Heart right ventricle (tissue), 16 donors: ENCODE results near the gene SH3GL2. TPM values are rescaled to one million over a fixed set of nuclear protein-coding genes. Genes with fewer than 3 reads are reported as not detected.

Experiments
- ATAC-seq, 8 donors: fragments of 200-7000 bp; cut with Tn5 transposase; one replicate each; pipeline ENCODE4 v1.9.1; 2020; ENCODE audit warnings: mild to moderate bottlenecking in 8 of 8, moderate library complexity in 8 of 8, moderate number of reproducible peaks in 1 of 8
- DNase-seq, 2 donors: peaks; one replicate each; pipeline ENCODE4 v3.0.0-alpha.2; 2020
- H3K27ac ChIP-seq, 10 donors: fragments of 200-600 bp; sonication (generic) in 2 of 10; one replicate each; pipeline versions ENCODE4 v1.5.0 to v1.8.0; 2020 to 2022; ENCODE audit warnings: mild to moderate bottlenecking in 3 of 10
- H3K27me3 ChIP-seq, 7 donors: fragments of 200-600 bp; one replicate each; pipeline ENCODE4 v1.8.0; 2021 to 2022; ENCODE audit warnings: mild to moderate bottlenecking in 2 of 7
- H3K36me3 ChIP-seq, 9 donors: fragments of 200-600 bp; sonication (generic) in 1 of 9; one replicate each; pipeline versions ENCODE4 v1.5.0 to v1.8.0; 2020 to 2022; ENCODE audit warnings: mild to moderate bottlenecking in 2 of 9
- H3K4me1 ChIP-seq, 9 donors: fragments of 200-600 bp; sonication (generic) in 1 of 9; one replicate each; pipeline versions ENCODE4 v1.5.0 to v1.8.0; 2020 to 2022; ENCODE audit warnings: mild to moderate bottlenecking in 4 of 9
- H3K4me3 ChIP-seq, 10 donors: fragments of 200-600 bp; sonication (generic) in 2 of 10; one replicate each; pipeline versions ENCODE4 v1.5.0 to v1.8.0; 2020 to 2022; ENCODE audit warnings: mild to moderate bottlenecking in 7 of 10, moderate library complexity in 2 of 10
- H3K9me3 ChIP-seq, 11 donors: fragments of 200-600 bp in 10 of 11; sonication (generic) in 2 of 11; one replicate each; pipeline versions ENCODE4 v1.5.0 to v1.8.0; 2013 to 2022; ENCODE audit warnings: mild to moderate bottlenecking in 2 of 11, control low read depth in 1 of 11, moderate library complexity in 1 of 11
- CTCF ChIP-seq, 9 donors: fragments of 200-600 bp; sonication (generic) in 2 of 9; IDR thresholded peaks; one replicate each; pipeline versions ENCODE4 v1.5.0 to v1.8.0; 2021 to 2022; ENCODE audit warnings: antibody characterized with exemption in 9 of 9, mild to moderate bottlenecking in 5 of 9, moderate library complexity in 1 of 9
- WGBS, 2 donors: extraction: QIAGEN DNeasy Blood & Tissue Kit; methylation state at CpG; one replicate each; pipeline ENCODE4 v1.1.7; 2013; ENCODE audit warnings: inconsistent platforms in 1 of 2; 5-methylcytosine and 5-hydroxymethylcytosine counted together
- intact Hi-C, 10 donors: fragments of 100-400 bp; cut with DNase I; formaldehyde crosslinking; loops; one replicate each; pipeline versions ENCODE4 v1.11.1 to v1.14.2; 2022
- polyA plus RNA-seq, 2 donors: library from polyadenylated mRNA; stranded (reverse); fragments of 200-250 nt; gene quantifications; one replicate each; pipeline ENCODE4 v1.2.3, GENCODE V29; 2013
- total RNA-seq, 10 donors: library from RNA; stranded (reverse); fragmentation: NEBNext Ultra II Directional in 3 of 10; extraction: Animal tissue kit (Norgen Biotek cat#: 25700) in 3 of 10; gene quantifications; one replicate each; pipeline versions ENCODE4 v1.2.1 to v1.2.4, GENCODE V29; 2021 to 2023
- donor health status: Arrhythmogenic right ventricular cardiomyopathy.
- donor health status: ischemic (EF 13 %, LVEDD 7.1; RV severe dilation, severe dysfunction).
- donor health status: healthy with polysubstance abuse.
- donor health status: DM: no; HTN: yes; CAD: no.
- donor health status: DM: no; HTN: no; CAD: no.
- donor health status: ischemic (EF 25% LVEDD 6.9; RV normal size, moderate dysfunction).
- donor health status: ischemic (EF 25% LVEDD 5.7; RV mildly dilated, moderate dysfunction).
- donor health status: healthy.
- donor health status: DM: yes; HTN: yes; CAD: no.
- donor health status: Ischemic cardiomyopathy.
- donor health status: ischemic (EF 35%, LVEDD 5.7; RV mildly dilated, moderate dysfunction).
- donor health status: nonischemic (EF 11% LVEDD 7.7; RV severe dilation, severe dysfunction).
- donor health status: DM: yes; HTN: yes; CAD: no.
- donor health status: PGD.
- donor health status: ischemic (EF 29% LVEDD 5.4; RV normal size, mild dysfunction).
- donor health status: nonischemic (EF 23%, LVEDD 6.1; RV moderate dilation, normal function).

Gene SH3GL2
- total and polyA plus RNA-seq, 12 donors = 0.73 to 14.6 (median 6.0) TPM; not detected in 1

- H3K4me3 ChIP-seq = no peak overlapping the region
- H3K9me3 ChIP-seq = peaks cover 0 to 9% (median 0%) of the 10 kb centered on the region in 11 donors
These were observed 196.8 kb downstream of the SH3GL2 start for GRCh38 chr9:17775656-17776055.

GRCh38 chr9:17776735-17777134, 197.9 kb downstream of the SH3GL2 start:
- H3K4me1 ChIP-seq = peaks cover 0 to 9% (median 0%) of the 10 kb centered on the region in 9 donors
- no peak overlapping the region for H3K27ac ChIP-seq
- no peaks in the 10 kb centered on the region for H3K27me3 ChIP-seq
- intact Hi-C loops = no loop called here
- H3K36me3 ChIP-seq = no peaks in the 10 kb centered on the region
- 14 to 23% methylated on average over 3 of the region's 3 CpGs for WGBS, 2 donors
- no peak overlapping the region for H3K4me3 ChIP-seq
- no peak for TF ChIP-seq CTCF (IDR thresholded peaks at IDR 0.05)
- H3K9me3 ChIP-seq = peaks cover 0 to 9% (median 0%) of the 10 kb centered on the region in 11 donors
- DNase-seq (peak; percentile 32 to 48), ATAC-seq (peak; percentile 55 to 98 (median 92))

More at GRCh38 chr9:17775656-17776055, 196.8 kb downstream of the SH3GL2 start:
- no peak for TF ChIP-seq CTCF (IDR thresholded peaks at IDR 0.05)
- peaks cover 0 to 9% (median 0%) of the 10 kb centered on the region in 9 donors for H3K4me1 ChIP-seq
- no peak overlapping the region for H3K27ac ChIP-seq
- no peaks in the 10 kb centered on the region for H3K27me3 ChIP-seq
- intact Hi-C loops = no loop called here
- no peak for ATAC-seq
- no peak for DNase-seq
- no peaks in the 10 kb centered on the region for H3K36me3 ChIP-seq

GRCh38 chr9:17777465-17777864, 198.6 kb downstream of the SH3GL2 start:
- Histone ChIP-seq H3K27me3 (no peaks in the 10 kb centered on the region), H3K27ac (no peak overlapping the region), H3K4me3 (no peak overlapping the region), H3K4me1 (peaks cover 0 to 9% (median 0%) of the 10 kb centered on the region in 9 donors), H3K9me3 (peaks cover 0 to 9% (median 0%) of the 10 kb centered on the region in 11 donors), H3K36me3 (no peaks in the 10 kb centered on the region)
- no peak for TF ChIP-seq CTCF (IDR thresholded peaks at IDR 0.05)
- 62 to 66% methylated on average over 3 of the region's 3 CpGs for WGBS, 2 donors
- no peak for DNase-seq
- intact Hi-C loops = no loop called here
- peak in 2 of 8 donors; percentile 51 to 78 for ATAC-seq

GRCh38 chr9:17782430-17783149, 203.7 kb downstream of the SH3GL2 start:
- peak in 1 of 8 donors; percentile 16 for ATAC-seq
- Histone ChIP-seq H3K27ac (no peak overlapping the region), H3K4me3 (no peak overlapping the region), H3K4me1 (no peaks in the 10 kb centered on the region), H3K9me3 (no peaks in the 10 kb centered on the region), H3K36me3 (no peaks in the 10 kb centered on the region), H3K27me3 (no peaks in the 10 kb centered on the region)
- intact Hi-C loops = no loop called here
- WGBS, 2 donors = 84 to 89% methylated on average over 6 of the region's 6 CpGs
- DNase-seq = no peak
- TF ChIP-seq CTCF (IDR thresholded peaks at IDR 0.05) = no peak
